ENCODE data around the gene PSAT1.
"Not testable (repeated sequence)": the region's sequence is repeated elsewhere in the genome, so short reads cannot be mapped to it uniquely, and the experiment has no call there.

Gene PSAT1

GRCh38 chr9:78296893-78297671 is at the start of gene PSAT1:
PSAT1 (plus strand) TSS chr9:78297125; CDS start chr9:78297211, 86 bp downstream.
- DNase-seq (ENCODE audit: low spot score): peak; percentile 96

- no peak for DNase-seq (ENCODE audit: low spot score)
These were observed 48.3 kb upstream of the PSAT1 start for GRCh38 chr9:78248635-78249034.

GRCh38 chr9:78249542-78249941 is 47.4 kb upstream of the PSAT1 start:
- DNase-seq (ENCODE audit: low spot score): no peak

- no peak for DNase-seq (ENCODE audit: low spot score)
These were observed 44.3 kb upstream of the PSAT1 start for GRCh38 chr9:78252616-78253015.

GRCh38 chr9:78253285-78253684 is 43.6 kb upstream of the PSAT1 start:
- no peak for DNase-seq (ENCODE audit: low spot score)

GRCh38 chr9:78261403-78262001 is 35.4 kb upstream of the PSAT1 start:
- peak; percentile 51 for DNase-seq (ENCODE audit: low spot score)

- DNase-seq (ENCODE audit: low spot score): no peak
These were observed 34.3 kb upstream of the PSAT1 start for GRCh38 chr9:78262655-78263054.

GRCh38 chr9:78267889-78268288 is 29.0 kb upstream of the PSAT1 start:
- DNase-seq (ENCODE audit: low spot score): no peak

- no peak for DNase-seq (ENCODE audit: low spot score)
These were observed 27.1 kb upstream of the PSAT1 start for GRCh38 chr9:78269784-78270183.

- DNase-seq (ENCODE audit: low spot score): no peak
These were observed 24.6 kb upstream of the PSAT1 start for GRCh38 chr9:78272307-78272706.

GRCh38 chr9:78273761-78274160 is 23.2 kb upstream of the PSAT1 start:
- peak; percentile 10 for DNase-seq (ENCODE audit: low spot score)

- DNase-seq (ENCODE audit: low spot score): no peak
These were observed 18.6 kb upstream of the PSAT1 start for GRCh38 chr9:78278177-78278777.

- DNase-seq (ENCODE audit: low spot score): no peak
These were observed 18.1 kb upstream of the PSAT1 start for GRCh38 chr9:78278801-78279200.

GRCh38 chr9:78280982-78281668 is 15.8 kb upstream of the PSAT1 start:
- no peak for DNase-seq (ENCODE audit: low spot score)

- DNase-seq (ENCODE audit: low spot score): not testable (repeated sequence)
These were observed 12.7 kb upstream of the PSAT1 start for GRCh38 chr9:78284181-78284580.

GRCh38 chr9:78286125-78286524 is 10.8 kb upstream of the PSAT1 start:
- DNase-seq (ENCODE audit: low spot score): no peak

GRCh38 chr9:78286946-78287388 is 10.0 kb upstream of the PSAT1 start:
- DNase-seq (ENCODE audit: low spot score): no peak

GRCh38 chr9:78288214-78288892 is 8.6 kb upstream of the PSAT1 start:
- no peak for DNase-seq (ENCODE audit: low spot score)

- DNase-seq (ENCODE audit: low spot score): no peak
These were observed 7.5 kb upstream of the PSAT1 start for GRCh38 chr9:78289474-78289873.

- DNase-seq (ENCODE audit: low spot score): no peak
These were observed 5.5 kb upstream of the PSAT1 start for GRCh38 chr9:78291240-78291925.

- DNase-seq (ENCODE audit: low spot score): no peak
These were observed 4.9 kb upstream of the PSAT1 start for GRCh38 chr9:78292026-78292425.

All from RKO (cell line).